HG03442 (cell line): Measurements from ENCODE around the gene TTC23L.
"Not testable (repeated sequence)": the region's sequence is repeated elsewhere in the genome, so short reads cannot be mapped to it uniquely, and the experiment has no call there.

Experiments used
- ATAC-seq: cut with Tn5 transposase; IDR thresholded peaks from one replicate; pipeline ENCODE4 v1.9.1; 2021; ENCODE audit warnings: mild to moderate bottlenecking, moderate library complexity; ENCODE audit not compliant: unreplicated experiment

The TTC23L gene

GRCh38 chr5:34916518-34916917 lies 77.6 kb downstream of the TTC23L start:
- ATAC-seq = no peak

GRCh38 chr5:34918025-34918424 lies 79.1 kb downstream of the TTC23L start:
- no peak for ATAC-seq

- no peak for ATAC-seq
Observed at GRCh38 chr5:34919077-34919476, 80.1 kb downstream of the TTC23L start.

- ATAC-seq = not testable (repeated sequence)
Observed at GRCh38 chr5:34923256-34923655, 84.3 kb downstream of the TTC23L start.

- ATAC-seq = peak; percentile 91
Observed at GRCh38 chr5:34923694-34924461, 84.9 kb downstream of the TTC23L start.

GRCh38 chr5:34924462-34924765 lies 85.5 kb downstream of the TTC23L start:
- ATAC-seq = no peak

GRCh38 chr5:34926318-34926888 lies 87.4 kb downstream of the TTC23L start:
- no peak for ATAC-seq

- no peak for ATAC-seq
Observed at GRCh38 chr5:34927785-34928184, 88.8 kb downstream of the TTC23L start.

GRCh38 chr5:34928267-34928666 lies 89.3 kb downstream of the TTC23L start:
- ATAC-seq = no peak

GRCh38 chr5:34929134-34929719 lies 90.3 kb downstream of the TTC23L start, which contains the start of gene DNAJC21:
TSS of gene DNAJC21 (plus strand) at chr5:34929559. CDS start at chr5:34929820, 261 bp downstream.
- peak; percentile 85 for ATAC-seq

- peak; percentile 73 for ATAC-seq
Observed at GRCh38 chr5:34929720-34930461, 90.9 kb downstream of the TTC23L start.

- no peak for ATAC-seq
Observed at GRCh38 chr5:34930462-34930844, 91.5 kb downstream of the TTC23L start.

GRCh38 chr5:34930870-34931269 lies 91.9 kb downstream of the TTC23L start:
- no peak for ATAC-seq

GRCh38 chr5:34932947-34933346 lies 94.0 kb downstream of the TTC23L start:
- no peak for ATAC-seq

GRCh38 chr5:34941936-34942335 lies 103.0 kb downstream of the TTC23L start:
- ATAC-seq = no peak

GRCh38 chr5:34944044-34944443 lies 105.1 kb downstream of the TTC23L start:
- ATAC-seq = no peak

- ATAC-seq = no peak
Observed at GRCh38 chr5:34944460-34945047, 105.6 kb downstream of the TTC23L start.
